HepG2 (cell line): ENCODE measurements around the gene RBP7.

Experiments used
- MAFK ChIP-seq, 2 experiments: IDR thresholded peaks in 1 of 2; conservative IDR thresholded peaks in 1 of 2; 2 replicates each; pipeline ENCODE4 v1.6.1; 2011; ENCODE audit warnings: improper control_type of control experiment in 2 of 2, low read length in 2 of 2
- POLR2A ChIP-seq, 2 experiments: IDR thresholded peaks; 2 replicates each; pipeline ENCODE4 v1.6.1; 2011; ENCODE audit warnings: low read depth in 2 of 2, low read length in 2 of 2, mild to moderate bottlenecking in 1 of 2, moderate library complexity in 1 of 2; ENCODE audit not compliant: insufficient read depth in 1 of 2
- RFX5 ChIP-seq: IDR thresholded peaks from 2 replicates; pipeline ENCODE4 v1.6.1; 2011; ENCODE audit warnings: low read depth, low read length, improper control_type of control experiment
- ZNF124 ChIP-seq: sonication (generic); formaldehyde crosslinking; IDR thresholded peaks from 2 replicates; pipeline ENCODE4 v1.4.0; 2020; ENCODE audit warnings: missing genetic modification reagents

GRCh38 chr1:10031461-10031860, 34.4 kb downstream of the RBP7 start:
- TF ChIP-seq RFX5 (no peak), MAFK (conservative IDR thresholded peaks at IDR 0.05 in 1 of 2, IDR thresholded peaks at IDR 0.05 in 1 of 2; ENCODE audit: low read length in 2 of 2) (no peak), POLR2A (IDR thresholded peaks at IDR 0.05; ENCODE audit: insufficient read depth in 1 of 2, low read depth in 2 of 2, low read length in 2 of 2) (no peak), ZNF124 (no peak)
